Rectal smooth muscle tissue (tissue), 1 donor: Measurements from ENCODE around the gene DTNBP1.

Experiments
- H3K27ac ChIP-seq: one replicate; pipeline ENCODE4 v1.7.0; 2013; ENCODE audit warnings: low read depth, low read length, inconsistent platforms
- H3K27me3 ChIP-seq: one replicate; pipeline ENCODE4 v1.7.0; 2013; ENCODE audit warnings: low read length; ENCODE audit not compliant: control insufficient read depth, insufficient read depth
- H3K36me3 ChIP-seq: one replicate; pipeline ENCODE4 v1.7.0; 2013; ENCODE audit warnings: low read length; ENCODE audit not compliant: control insufficient read depth, insufficient read depth
- H3K4me1 ChIP-seq: one replicate; pipeline ENCODE4 v1.7.0; 2013; ENCODE audit warnings: low read length; ENCODE audit not compliant: control insufficient read depth, insufficient read depth
- H3K4me3 ChIP-seq: one replicate; pipeline ENCODE4 v1.7.0; 2013; ENCODE audit warnings: low read length
- H3K9ac ChIP-seq: one replicate; pipeline ENCODE4 v1.7.0; 2013; ENCODE audit warnings: low read length

DTNBP1 gene

DNA sequence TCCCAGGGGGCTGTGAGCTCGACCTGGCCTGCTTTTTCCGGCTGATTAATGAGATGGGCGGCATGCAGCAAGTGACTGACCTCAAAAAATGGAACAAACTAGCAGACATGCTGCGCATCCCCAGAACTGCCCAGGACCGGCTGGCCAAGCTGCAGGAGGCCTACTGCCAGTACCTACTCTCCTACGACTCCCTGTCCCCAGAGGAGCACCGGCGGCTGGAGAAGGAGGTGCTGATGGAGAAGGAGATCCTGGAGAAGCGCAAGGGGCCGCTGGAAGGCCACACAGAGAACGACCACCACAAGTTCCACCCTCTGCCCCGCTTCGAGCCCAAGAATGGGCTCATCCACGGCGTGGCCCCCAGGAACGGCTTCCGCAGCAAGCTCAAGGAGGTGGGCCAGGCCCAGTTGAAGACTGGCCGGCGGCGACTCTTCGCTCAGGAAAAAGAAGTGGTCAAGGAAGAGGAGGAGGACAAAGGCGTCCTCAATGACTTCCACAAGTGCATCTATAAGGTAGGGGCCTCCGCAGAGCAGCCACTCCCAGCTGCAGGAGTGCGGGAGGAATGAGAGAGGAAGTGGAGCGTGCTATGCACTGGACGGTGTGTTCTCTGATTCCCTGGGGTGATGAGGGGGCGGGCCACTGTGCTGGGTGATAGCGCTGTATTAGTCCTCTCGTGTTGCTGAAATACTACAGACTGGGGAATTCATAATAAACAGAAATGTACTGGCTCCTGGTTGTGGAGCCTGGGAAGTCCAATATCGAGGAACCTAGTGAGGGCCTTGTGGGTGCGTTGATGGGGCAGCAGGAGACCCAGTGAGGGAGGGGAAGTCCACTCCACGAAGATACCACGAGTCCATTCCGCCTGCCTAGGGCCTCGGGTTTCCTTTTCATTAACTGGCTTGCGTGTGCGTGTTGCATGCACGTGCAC is 161.7 kb downstream of the DTNBP1 start:
- peaks cover 18% of the 10 kb centered on the region for H3K4me1 ChIP-seq
- H3K4me3 ChIP-seq: no peak overlapping the region
- no peaks in the 10 kb centered on the region for H3K27me3 ChIP-seq
- peaks cover 20% of the 10 kb centered on the region for H3K36me3 ChIP-seq
- no peak overlapping the region for H3K27ac ChIP-seq
- H3K9ac ChIP-seq: no peak overlapping the region

DNA sequence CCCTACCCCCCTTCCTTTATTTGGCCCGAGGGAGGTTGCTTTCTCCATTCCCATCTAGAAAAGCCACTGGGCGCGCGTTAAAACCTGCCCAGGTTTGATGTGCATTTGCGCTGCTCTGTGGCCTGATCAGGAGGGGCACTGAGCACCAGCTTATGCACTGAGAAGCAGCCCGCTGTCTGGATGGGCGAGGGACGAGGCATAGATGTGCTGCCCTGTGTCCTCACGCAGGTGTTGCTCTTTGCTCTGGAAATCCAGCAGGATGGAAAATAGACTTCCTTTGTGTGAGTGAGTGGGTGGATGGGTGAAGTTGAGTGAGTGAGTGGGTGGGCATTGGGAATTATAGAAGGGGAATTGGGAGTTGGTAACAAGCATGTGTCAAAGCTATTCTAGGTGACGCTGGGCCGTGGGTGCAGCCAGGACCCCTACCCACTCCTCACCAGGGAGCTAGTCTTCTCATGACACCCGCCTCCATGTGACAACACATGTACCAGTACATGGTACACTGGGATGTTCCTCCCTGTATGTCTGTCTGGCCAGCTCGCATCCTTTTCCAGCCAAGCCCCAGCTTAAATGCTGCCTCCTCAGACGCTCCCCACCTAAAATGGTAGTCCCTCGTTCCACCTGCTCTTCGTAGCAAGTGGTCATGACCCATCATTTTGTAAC is 162.6 kb downstream of the DTNBP1 start:
- H3K4me1 ChIP-seq: peaks cover 11% of the 10 kb centered on the region
- H3K27me3 ChIP-seq: no peaks in the 10 kb centered on the region
- H3K36me3 ChIP-seq: peaks cover 16% of the 10 kb centered on the region
- H3K27ac ChIP-seq: no peak overlapping the region
- H3K9ac ChIP-seq: no peak overlapping the region
- H3K4me3 ChIP-seq: no peak overlapping the region

DNA sequence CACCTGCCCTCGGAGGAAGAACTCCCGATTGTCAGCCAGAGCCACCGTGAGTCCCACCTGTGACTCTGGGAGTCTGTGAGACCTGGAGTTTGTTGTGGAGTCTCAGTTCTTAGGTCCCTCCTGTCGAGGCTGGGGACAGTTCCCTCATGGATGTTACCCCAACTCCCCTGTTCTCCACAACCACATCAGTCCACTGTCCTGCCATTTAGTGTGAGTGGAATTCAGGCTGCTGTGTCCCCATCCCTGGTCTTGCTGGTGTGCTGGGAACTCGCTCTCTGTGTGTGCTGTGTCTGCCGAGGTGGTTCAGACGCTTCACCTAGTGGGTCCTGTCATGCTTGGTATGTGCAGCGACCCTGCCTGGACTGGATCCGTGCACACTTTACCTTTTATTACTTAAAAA is 163.2 kb downstream of the DTNBP1 start:
- peaks cover 10% of the 10 kb centered on the region for H3K4me1 ChIP-seq
- H3K9ac ChIP-seq: no peak overlapping the region
- peaks cover 16% of the 10 kb centered on the region for H3K36me3 ChIP-seq
- no peaks in the 10 kb centered on the region for H3K27me3 ChIP-seq
- H3K4me3 ChIP-seq: no peak overlapping the region
- H3K27ac ChIP-seq: no peak overlapping the region

GRCh38 chr6:15499125-15499524 is 163.7 kb downstream of the DTNBP1 start:
- Histone ChIP-seq H3K36me3 (peaks cover 16% of the 10 kb centered on the region), H3K9ac (no peak overlapping the region), H3K4me3 (no peak overlapping the region), H3K4me1 (peaks cover 6% of the 10 kb centered on the region), H3K27ac (no peak overlapping the region), H3K27me3 (no peaks in the 10 kb centered on the region)

DNA sequence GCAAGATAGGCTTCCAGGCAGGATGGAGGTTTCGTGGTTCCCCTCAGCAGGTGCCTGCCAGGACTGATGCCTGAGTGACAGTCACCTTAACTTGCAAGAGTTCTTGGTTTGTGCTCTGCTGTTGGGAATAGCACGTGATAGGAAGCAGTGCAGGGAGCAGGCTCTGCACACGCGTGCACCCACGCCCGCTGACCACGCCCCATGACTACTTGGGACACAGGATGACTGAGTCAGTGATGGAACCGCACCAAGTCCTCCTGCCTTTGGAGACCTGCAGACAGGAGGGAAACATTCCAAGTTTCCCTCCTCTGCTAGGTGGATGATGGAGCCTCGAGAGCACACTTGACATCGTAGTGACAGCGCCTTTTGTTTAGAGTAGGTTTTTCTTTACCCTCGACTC is 164.2 kb downstream of the DTNBP1 start:
- H3K4me1 ChIP-seq: peaks cover 6% of the 10 kb centered on the region
- H3K9ac ChIP-seq: no peak overlapping the region
- no peak overlapping the region for H3K4me3 ChIP-seq
- peaks cover 16% of the 10 kb centered on the region for H3K36me3 ChIP-seq
- no peak overlapping the region for H3K27ac ChIP-seq
- no peaks in the 10 kb centered on the region for H3K27me3 ChIP-seq

DNA sequence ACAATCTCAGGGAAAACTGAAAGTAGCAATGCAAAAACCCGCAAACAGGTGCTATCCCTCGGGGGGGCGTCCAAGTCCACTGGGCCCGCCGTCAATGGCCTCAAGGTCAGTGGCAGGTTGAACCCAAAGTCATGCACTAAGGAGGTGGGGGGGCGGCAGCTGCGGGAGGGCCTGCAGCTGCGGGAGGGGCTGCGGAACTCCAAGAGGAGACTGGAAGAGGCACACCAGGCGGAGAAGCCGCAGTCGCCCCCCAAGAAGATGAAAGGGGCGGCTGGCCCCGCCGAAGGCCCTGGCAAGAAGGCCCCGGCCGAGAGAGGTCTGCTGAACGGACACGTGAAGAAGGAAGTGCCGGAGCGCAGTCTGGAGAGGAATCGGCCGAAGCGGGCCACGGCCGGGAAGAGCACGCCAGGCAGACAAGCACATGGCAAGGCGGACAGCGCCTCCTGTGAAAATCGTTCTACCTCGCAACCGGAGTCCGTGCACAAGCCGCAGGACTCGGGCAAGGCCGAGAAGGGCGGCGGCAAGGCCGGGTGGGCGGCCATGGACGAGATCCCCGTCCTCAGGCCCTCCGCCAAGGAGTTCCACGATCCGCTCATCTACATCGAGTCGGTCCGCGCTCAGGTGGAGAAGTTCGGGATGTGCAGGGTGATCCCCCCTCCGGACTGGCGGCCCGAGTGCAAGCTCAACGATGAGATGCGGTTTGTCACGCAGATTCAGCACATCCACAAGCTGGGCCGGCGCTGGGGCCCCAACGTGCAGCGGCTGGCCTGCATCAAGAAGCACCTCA is 166.3 kb downstream of the DTNBP1 start:
- H3K9ac ChIP-seq: no peak overlapping the region
- peaks cover 14% of the 10 kb centered on the region for H3K36me3 ChIP-seq
- peaks cover 4% of the 10 kb centered on the region for H3K4me1 ChIP-seq
- no peak overlapping the region for H3K4me3 ChIP-seq
- H3K27me3 ChIP-seq: no peaks in the 10 kb centered on the region
- no peak overlapping the region for H3K27ac ChIP-seq

DNA sequence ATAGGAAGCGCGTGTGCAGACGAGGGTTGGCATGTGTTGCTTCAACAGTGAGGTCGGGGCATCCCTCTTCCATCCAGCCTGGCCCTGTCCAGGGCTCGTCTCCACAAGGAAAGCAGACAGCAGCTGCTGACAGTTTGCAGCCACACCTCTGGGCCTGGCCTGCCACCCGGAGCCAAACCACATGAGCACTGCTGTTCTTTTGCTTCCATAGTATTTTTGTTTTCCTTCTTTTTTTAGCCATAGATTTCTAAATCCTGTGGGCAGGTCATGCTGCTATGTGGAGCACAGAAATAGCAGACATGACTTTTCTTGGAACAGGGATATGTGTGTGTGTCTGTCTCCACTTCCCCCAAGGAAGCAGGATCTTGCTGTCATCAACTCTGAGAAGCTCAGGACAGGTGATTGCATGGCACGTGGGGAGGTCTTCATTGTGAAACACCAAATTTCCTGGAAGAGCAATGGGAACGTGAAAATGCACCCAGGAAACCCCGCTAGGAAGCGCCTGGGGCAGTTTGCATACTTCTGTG is 167.4 kb downstream of the DTNBP1 start:
- H3K4me1 ChIP-seq: peaks cover 6% of the 10 kb centered on the region
- no peak overlapping the region for H3K27ac ChIP-seq
- H3K27me3 ChIP-seq: no peaks in the 10 kb centered on the region
- peaks cover 12% of the 10 kb centered on the region for H3K36me3 ChIP-seq
- H3K4me3 ChIP-seq: no peak overlapping the region
- H3K9ac ChIP-seq: no peak overlapping the region

GRCh38 chr6:15493437-15494168 is 169.2 kb downstream of the DTNBP1 start:
- H3K36me3 ChIP-seq: peaks cover 13% of the 10 kb centered on the region
- no peak overlapping the region for H3K27ac ChIP-seq
- H3K27me3 ChIP-seq: no peaks in the 10 kb centered on the region
- no peak overlapping the region for H3K4me3 ChIP-seq
- H3K4me1 ChIP-seq: peaks cover 6% of the 10 kb centered on the region
- H3K9ac ChIP-seq: no peak overlapping the region

DNA sequence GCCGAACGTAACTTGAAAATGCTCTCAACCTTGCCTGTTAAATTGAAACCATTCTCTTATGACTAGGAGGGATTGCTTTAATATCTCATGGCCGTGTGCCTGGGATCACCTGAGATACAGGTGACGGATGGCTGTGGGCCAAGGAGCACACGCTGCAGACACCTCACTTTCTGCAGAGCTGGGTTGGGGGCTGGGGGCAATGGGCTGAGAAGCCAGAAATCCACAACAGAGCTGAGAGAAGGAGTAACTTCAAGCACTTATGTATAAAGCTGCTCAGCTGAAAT is 170.9 kb downstream of the DTNBP1 start:
- H3K27me3 ChIP-seq: no peaks in the 10 kb centered on the region
- peaks cover 19% of the 10 kb centered on the region for H3K36me3 ChIP-seq
- H3K9ac ChIP-seq: no peak overlapping the region
- no peak overlapping the region for H3K27ac ChIP-seq
- no peak overlapping the region for H3K4me3 ChIP-seq
- peaks cover 6% of the 10 kb centered on the region for H3K4me1 ChIP-seq

GRCh38 chr6:15491255-15491985 is 171.4 kb downstream of the DTNBP1 start:
- Histone ChIP-seq H3K36me3 (peaks cover 14% of the 10 kb centered on the region), H3K4me1 (peaks cover 6% of the 10 kb centered on the region), H3K9ac (no peak overlapping the region), H3K27me3 (no peaks in the 10 kb centered on the region), H3K4me3 (no peak overlapping the region), H3K27ac (no peak overlapping the region)

GRCh38 chr6:15490242-15491100 is 172.4 kb downstream of the DTNBP1 start:
- peaks cover 14% of the 10 kb centered on the region for H3K36me3 ChIP-seq
- no peak overlapping the region for H3K27ac ChIP-seq
- H3K27me3 ChIP-seq: no peaks in the 10 kb centered on the region

More at GRCh38 chr6:15490242-15491100, 172.4 kb downstream of the DTNBP1 start:
- Histone ChIP-seq H3K9ac (no peak overlapping the region), H3K4me1 (peaks cover 8% of the 10 kb centered on the region), H3K4me3 (no peak overlapping the region)
